Midbrain (tissue), 1 donor: ENCODE measurements around the gene HMCES.
"Not testable (repeated sequence)": the region's sequence is repeated elsewhere in the genome, so short reads cannot be mapped to it uniquely, and the experiment has no call there.

ENCODE experiments used
- DNase-seq: peaks from one replicate; lab custom pipeline; 2025; lab: John Stamatoyannopoulos, UW

The HMCES gene

DNA sequence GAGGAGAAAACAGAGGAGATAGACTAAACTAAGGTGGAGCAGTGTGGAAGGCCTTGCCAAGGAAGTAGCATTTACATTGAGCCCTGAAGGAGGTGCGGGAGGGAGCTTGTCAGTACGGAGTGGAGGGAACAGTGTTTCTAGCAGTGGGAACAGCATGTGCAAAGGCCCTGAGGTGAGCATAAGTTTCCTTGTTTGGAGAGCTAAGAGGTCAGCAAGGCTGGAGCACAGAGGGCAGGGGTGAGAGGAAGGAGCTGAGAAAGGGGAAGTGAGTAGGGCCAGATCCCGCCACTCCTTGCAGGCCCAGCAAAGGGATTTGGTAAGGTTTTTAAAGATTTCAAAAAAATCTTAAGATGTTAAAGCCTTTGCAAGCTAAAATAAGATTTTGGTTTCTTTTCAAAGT lies 70.1 kb downstream of the HMCES start:
- DNase-seq: no peak

DNA sequence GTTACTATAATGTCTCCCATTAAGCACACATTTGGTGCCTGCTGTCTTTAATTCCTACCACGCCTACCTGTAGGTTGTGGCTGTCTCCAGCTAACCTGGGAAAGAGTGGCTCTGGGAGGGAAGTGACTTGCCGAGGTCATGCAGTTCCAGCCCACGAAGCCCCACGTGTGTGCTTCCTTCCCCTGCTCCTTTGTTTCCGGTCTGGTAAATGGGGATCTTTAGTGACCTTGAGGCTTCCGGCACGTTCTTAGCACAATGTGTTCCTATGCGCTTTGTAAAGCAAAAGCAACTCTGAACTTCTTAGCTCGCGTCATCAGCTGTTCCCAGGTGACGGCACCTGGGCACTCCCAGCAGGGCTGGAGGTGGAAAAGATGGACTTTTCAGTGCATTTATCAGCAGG lies 70.5 kb downstream of the HMCES start:
- not testable (repeated sequence) for DNase-seq

DNA sequence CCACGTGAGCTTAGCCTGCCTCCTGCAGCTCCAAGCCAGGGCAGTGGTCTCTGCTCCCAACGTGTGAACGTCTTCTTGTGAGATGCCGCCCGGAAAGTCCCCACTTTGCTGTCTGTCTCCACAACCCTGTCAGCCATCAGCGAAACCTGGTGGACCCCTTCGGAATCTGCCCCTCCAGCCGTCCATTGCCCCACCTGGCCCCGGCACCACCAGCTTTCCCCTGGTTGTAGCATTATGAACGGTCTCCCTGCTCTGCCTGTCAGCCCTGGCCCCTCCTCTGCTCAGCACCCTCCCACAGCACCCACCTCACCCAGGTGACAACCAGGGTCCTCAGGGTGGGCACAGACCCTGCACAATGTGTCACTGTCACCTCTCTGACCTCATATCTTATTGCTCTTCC lies 71.1 kb downstream of the HMCES start:
- DNase-seq: no peak

DNA sequence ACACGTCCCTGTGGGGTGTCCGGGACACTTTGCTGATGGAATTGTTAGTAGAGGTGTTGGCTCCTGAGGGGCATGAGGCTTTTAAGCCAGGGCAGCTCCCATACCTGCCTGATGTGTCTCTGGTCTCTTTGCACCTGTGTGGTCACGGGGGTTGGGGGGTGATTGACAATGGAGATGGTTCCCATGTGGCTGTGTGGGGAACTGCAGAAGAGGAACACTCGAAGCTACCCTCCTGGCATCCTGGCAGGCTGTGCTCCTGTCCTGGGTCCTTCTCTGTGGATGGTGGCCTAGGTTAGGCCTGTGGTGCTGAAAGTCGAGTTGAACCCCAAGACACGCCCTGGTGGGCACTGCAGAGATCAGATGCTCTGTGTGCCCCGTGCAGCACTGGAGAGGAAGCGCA lies 73.4 kb downstream of the HMCES start:
- no peak for DNase-seq

DNA sequence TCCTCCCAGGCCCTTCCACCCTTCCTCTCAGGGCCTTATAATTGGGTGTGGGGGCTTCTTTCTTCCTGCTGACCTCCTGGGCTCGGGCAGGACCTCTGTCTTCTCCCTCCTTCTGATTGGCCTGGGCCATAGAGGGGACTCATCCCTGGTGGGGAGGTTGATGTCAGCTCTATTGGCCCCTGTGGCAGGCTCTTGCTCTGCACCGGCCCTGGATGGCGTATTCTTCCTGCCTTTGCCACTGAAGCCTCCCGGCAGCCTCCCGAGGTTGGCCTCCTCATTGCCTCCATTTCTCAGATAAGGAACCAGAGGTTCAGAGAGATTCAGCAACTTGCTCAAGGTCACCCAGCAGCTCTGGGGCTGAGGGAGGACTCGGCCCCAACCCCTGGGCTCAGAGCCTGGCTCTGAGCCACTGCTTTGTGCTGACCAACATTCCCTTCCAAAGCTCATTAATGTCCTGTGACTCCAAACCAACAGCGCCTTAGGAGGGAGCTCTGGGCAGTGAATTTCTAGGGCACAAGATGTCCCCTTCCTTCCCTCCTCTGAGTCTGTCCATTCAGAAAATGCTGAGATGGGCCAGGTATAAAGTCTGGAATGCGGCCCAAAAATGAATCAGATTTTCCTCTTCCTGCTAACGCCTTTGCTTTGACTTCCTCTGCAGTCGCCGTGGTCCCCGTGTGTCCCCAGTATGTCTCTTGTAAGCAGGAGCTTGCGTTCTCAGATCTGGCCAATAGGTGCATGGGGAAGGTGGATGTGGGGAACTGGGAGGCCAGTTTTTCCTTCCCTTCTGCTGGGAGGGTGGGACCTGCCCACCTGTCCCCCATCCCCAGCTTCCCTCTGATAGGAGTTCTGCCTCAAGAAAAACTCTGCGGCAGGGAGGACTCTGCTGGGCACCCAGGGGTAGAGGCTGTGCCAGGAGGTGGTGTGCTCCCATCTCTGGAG lies 74.2 kb downstream of the HMCES start:
- DNase-seq: no peak

DNA sequence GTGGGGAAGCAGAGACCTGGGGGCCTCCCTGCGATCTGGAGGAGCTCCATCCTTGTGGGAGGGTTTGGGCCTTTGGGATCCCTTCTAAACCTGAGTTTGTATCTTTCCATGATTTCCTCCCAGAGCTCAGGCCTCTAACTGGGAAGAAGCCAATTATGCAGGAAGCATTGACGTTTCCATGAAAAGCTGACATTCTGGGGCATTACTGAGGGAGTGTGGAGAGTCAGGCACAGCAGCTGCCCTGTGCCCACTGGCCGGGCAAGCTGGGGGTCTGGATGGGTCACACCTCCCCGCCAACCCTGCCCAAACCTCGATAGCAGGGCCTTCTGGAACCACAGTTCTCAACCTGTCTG lies 74.9 kb downstream of the HMCES start:
- DNase-seq: no peak
